HEK293 (cell line): ENCODE data around the gene LSP1.

ENCODE experiments used
- CTCF ChIA-PET: fragments of 350-600 bp; formaldehyde crosslinking; extraction: SDS; loops from one replicate; lab custom pipeline; 2021; ENCODE audit warnings: antibody characterized with exemption; lab: Yijun Ruan, JAX
- POLR2A ChIA-PET: fragments of 300-600 bp; formaldehyde crosslinking; extraction: SDS; loops from one replicate; lab custom pipeline; 2020; ENCODE audit warnings: antibody characterized with exemption, inconsistent platforms; lab: Yijun Ruan, JAX
- H3K27ac ChIP-seq: fragments of 200-500 bp; sonication (Bioruptor generic); 2 replicates; pipeline ENCODE4 v1.5.1; 2014; ENCODE audit warnings: low read depth, low read length, control low read depth, inconsistent platforms; ENCODE audit errors: extremely low read depth
- H3K36me3 ChIP-seq, 2 experiments: fragments of 200-500 bp in 1 of 2; sonication (Bioruptor generic) in 1 of 2; 1 replicate in 1 of 2; 2 replicates in 1 of 2; pipeline ENCODE4 v1.5.1; 2014 to 2017; ENCODE audit warnings: inconsistent platforms in 2 of 2, low read length in 2 of 2; ENCODE audit not compliant: control insufficient read depth in 2 of 2, insufficient read depth in 1 of 2
- H3K4me1 ChIP-seq: fragments of 200-500 bp; sonication (Bioruptor generic); 2 replicates; pipeline ENCODE4 v1.5.1; 2014; ENCODE audit warnings: mild to moderate bottlenecking, low read length, inconsistent platforms; ENCODE audit not compliant: control insufficient read depth, insufficient read depth
- H3K4me3 ChIP-seq: 2 replicates; pipeline ENCODE4 v1.5.1; 2011; ENCODE audit warnings: low read depth, mild to moderate bottlenecking, control low read depth, low read length, moderate library complexity
- H3K9me3 ChIP-seq: fragments of 200-500 bp; sonication (Bioruptor generic); 2 replicates; pipeline ENCODE4 v1.5.1; 2014; ENCODE audit warnings: low read depth, low read length, inconsistent platforms; ENCODE audit not compliant: control insufficient read depth, insufficient read depth
- BCL11A ChIP-seq: fragments of 450-650 bp; formaldehyde crosslinking; IDR thresholded peaks from 2 replicates; pipeline ENCODE4 v1.5.1; 2016; ENCODE audit warnings: low read depth, missing biosample characterization, missing genetic modification characterization
- ZBTB17 ChIP-seq: fragments of 450-650 bp; formaldehyde crosslinking; IDR thresholded peaks from 2 replicates; pipeline ENCODE4 v1.5.1; 2016; ENCODE audit warnings: missing biosample characterization, missing genetic modification characterization
- ZFP41 ChIP-seq: fragments of 450-650 bp; formaldehyde crosslinking; IDR thresholded peaks from 2 replicates; pipeline ENCODE4 v1.5.1; 2016; ENCODE audit warnings: missing biosample characterization, missing genetic modification characterization, borderline replicate concordance
- ZNF10 ChIP-seq: fragments of 450-650 bp; formaldehyde crosslinking; IDR thresholded peaks from 2 replicates; pipeline ENCODE4 v1.5.1; 2017; ENCODE audit warnings: missing biosample characterization, missing genetic modification characterization
- ZNF394 ChIP-seq: fragments of 450-650 bp; formaldehyde crosslinking; IDR thresholded peaks from 2 replicates; pipeline ENCODE4 v1.5.1; 2016; ENCODE audit warnings: missing biosample characterization, missing genetic modification characterization, mild to moderate bottlenecking, moderate library complexity, borderline replicate concordance
- ZNF48 ChIP-seq: fragments of 450-650 bp; formaldehyde crosslinking; IDR thresholded peaks from 2 replicates; pipeline ENCODE4 v1.5.1; 2016; ENCODE audit warnings: missing biosample characterization, missing genetic modification characterization
- ZNF501 ChIP-seq: fragments of 450-650 bp; formaldehyde crosslinking; IDR thresholded peaks from 2 replicates; pipeline ENCODE4 v1.5.1; 2016; ENCODE audit warnings: missing biosample characterization, missing genetic modification characterization
- ZNF521 ChIP-seq: fragments of 450-650 bp; formaldehyde crosslinking; IDR thresholded peaks from 2 replicates; pipeline ENCODE4 v1.5.1; 2017; ENCODE audit warnings: missing biosample characterization, mild to moderate bottlenecking, missing genetic modification characterization
- ZNF549 ChIP-seq: fragments of 450-650 bp; IDR thresholded peaks from 2 replicates; pipeline ENCODE4 v1.5.1; 2018; ENCODE audit warnings: missing biosample characterization, missing genetic modification characterization, mild to moderate bottlenecking, inconsistent platforms, moderate library complexity
- ZNF555 ChIP-seq: fragments of 450-650 bp; formaldehyde crosslinking; conservative IDR thresholded peaks from 2 replicates; pipeline ENCODE4 v1.5.1; 2017; ENCODE audit warnings: missing biosample characterization, mild to moderate bottlenecking, missing genetic modification characterization, inconsistent platforms
- ZNF560 ChIP-seq: fragments of 450-650 bp; formaldehyde crosslinking; IDR thresholded peaks from 2 replicates; pipeline ENCODE4 v1.5.1; 2017; ENCODE audit warnings: missing biosample characterization, missing genetic modification characterization, borderline replicate concordance
- ZNF660 ChIP-seq: fragments of 450-650 bp; IDR thresholded peaks from 2 replicates; pipeline ENCODE4 v1.5.1; 2018; ENCODE audit warnings: missing biosample characterization, mild to moderate bottlenecking, missing genetic modification characterization
- ZNF776 ChIP-seq: fragments of 450-650 bp; formaldehyde crosslinking; IDR thresholded peaks from 2 replicates; pipeline ENCODE4 v1.5.0; 2017; ENCODE audit warnings: missing biosample characterization, missing genetic modification characterization, borderline replicate concordance
- ZNF777 ChIP-seq: fragments of 450-650 bp; formaldehyde crosslinking; IDR thresholded peaks from 2 replicates; pipeline ENCODE4 v1.5.1; 2017; ENCODE audit warnings: missing biosample characterization, missing genetic modification characterization, borderline replicate concordance
- TF ChIP-seq, protein P1 (sequence below): fragments of 450-650 bp; formaldehyde crosslinking; IDR thresholded peaks from 2 replicates; pipeline ENCODE4 v1.5.1; 2017; ENCODE audit warnings: missing biosample characterization, missing genetic modification characterization
- TF ChIP-seq, protein P2 (sequence below): fragments of 450-650 bp; formaldehyde crosslinking; IDR thresholded peaks from 2 replicates; pipeline ENCODE4 v1.5.1; 2016; ENCODE audit warnings: missing biosample characterization, missing genetic modification characterization
- TF ChIP-seq, protein P3 (sequence below): fragments of 450-650 bp; formaldehyde crosslinking; IDR thresholded peaks from 2 replicates; pipeline ENCODE4 v1.5.0; 2017; ENCODE audit warnings: missing biosample characterization, missing genetic modification characterization, borderline replicate concordance
- TF ChIP-seq, protein P4 (sequence below): fragments of 450-650 bp; formaldehyde crosslinking; IDR thresholded peaks from 2 replicates; pipeline ENCODE4 v1.5.1; 2016; ENCODE audit warnings: missing biosample characterization, missing genetic modification characterization

Gene LSP1

DNA sequence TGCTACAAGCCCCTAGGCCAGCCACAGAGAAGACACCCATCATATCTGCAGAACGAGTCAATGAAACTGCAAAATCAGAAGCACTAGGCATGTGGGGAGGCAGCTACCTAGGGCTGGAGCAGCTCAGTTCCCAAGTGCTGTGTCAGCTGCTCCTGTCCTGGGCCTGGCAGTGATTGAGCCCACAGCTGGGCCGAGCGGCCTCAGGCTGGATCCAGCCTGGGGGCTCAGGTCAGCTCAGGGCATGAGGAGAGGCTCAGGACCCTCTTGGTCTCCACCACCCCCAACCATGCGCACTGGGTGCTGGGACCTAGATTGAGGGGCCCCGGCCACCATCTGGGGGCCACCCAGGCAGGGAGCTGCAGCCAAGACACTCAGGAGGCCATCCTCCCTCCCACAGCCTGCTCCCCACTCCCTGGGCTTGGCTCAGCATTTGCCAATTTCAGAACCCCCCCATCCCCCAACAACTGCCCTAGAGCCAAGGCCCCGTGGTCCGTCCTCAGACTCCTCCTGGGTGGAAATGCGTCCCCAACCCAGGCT is 64.2 kb downstream of the LSP1 start:
- Histone ChIP-seq H3K4me3 (no peak overlapping the region), H3K27ac (no peak overlapping the region), H3K4me1 (no peaks in the 10 kb centered on the region), H3K36me3 (no peaks in the 10 kb centered on the region), H3K9me3 (no peaks in the 10 kb centered on the region)
- CTCF ChIA-PET: interaction anchor here (0.7 to 0.9 kb wide), 2 partner anchors 25 to 34 kb away, joined by 3 to 4 read pairs; no protein-coding TSS in a partner anchor
- POLR2A ChIA-PET: no interaction called here
- no peak for TF ChIP-seq ZNF555 (tag by site-specific recombination)
- no peak for TF ChIP-seq ZNF776 (tag by site-specific recombination)
- TF ChIP-seq, protein P1, sequence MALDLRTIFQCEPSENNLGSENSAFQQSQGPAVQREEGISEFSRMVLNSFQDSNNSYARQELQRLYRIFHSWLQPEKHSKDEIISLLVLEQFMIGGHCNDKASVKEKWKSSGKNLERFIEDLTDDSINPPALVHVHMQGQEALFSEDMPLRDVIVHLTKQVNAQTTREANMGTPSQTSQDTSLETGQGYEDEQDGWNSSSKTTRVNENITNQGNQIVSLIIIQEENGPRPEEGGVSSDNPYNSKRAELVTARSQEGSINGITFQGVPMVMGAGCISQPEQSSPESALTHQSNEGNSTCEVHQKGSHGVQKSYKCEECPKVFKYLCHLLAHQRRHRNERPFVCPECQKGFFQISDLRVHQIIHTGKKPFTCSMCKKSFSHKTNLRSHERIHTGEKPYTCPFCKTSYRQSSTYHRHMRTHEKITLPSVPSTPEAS (tag by site-specific recombination): no peak
- TF ChIP-seq ZNF660 (tag by site-specific recombination): no peak
- TF ChIP-seq ZNF10: no peak
- no peak for TF ChIP-seq ZNF549 (tag by site-specific recombination)
- TF ChIP-seq ZNF394 (tag by site-specific recombination): no peak
- no peak for TF ChIP-seq BCL11A
- TF ChIP-seq ZNF560 (tag by site-specific recombination): no peak
- TF ChIP-seq ZBTB17 (tag by site-specific recombination): no peak
- TF ChIP-seq, protein P2, sequence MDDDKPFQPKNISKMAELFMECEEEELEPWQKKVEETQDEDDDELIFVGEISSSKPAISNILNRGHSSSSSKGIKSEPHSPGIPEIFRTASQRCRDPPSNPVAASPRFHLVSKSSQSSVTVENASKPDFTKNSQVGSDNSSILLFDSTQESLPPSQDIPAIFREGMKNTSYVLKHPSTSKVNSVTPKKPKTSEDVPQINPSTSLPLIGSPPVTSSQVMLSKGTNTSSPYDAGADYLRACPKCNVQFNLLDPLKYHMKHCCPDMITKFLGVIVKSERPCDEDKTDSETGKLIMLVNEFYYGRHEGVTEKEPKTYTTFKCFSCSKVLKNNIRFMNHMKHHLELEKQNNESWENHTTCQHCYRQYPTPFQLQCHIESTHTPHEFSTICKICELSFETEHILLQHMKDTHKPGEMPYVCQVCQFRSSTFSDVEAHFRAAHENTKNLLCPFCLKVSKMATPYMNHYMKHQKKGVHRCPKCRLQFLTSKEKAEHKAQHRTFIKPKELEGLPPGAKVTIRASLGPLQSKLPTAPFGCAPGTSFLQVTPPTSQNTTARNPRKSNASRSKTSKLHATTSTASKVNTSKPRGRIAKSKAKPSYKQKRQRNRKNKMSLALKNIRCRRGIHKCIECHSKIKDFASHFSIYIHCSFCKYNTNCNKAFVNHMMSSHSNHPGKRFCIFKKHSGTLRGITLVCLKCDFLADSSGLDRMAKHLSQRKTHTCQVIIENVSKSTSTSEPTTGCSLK (tag by site-specific recombination): no peak
- TF ChIP-seq ZNF521 (tag by site-specific recombination): no peak
- no peak for TF ChIP-seq ZNF48 (tag by site-specific recombination)
- TF ChIP-seq ZNF501: no peak
- TF ChIP-seq, protein P3, sequence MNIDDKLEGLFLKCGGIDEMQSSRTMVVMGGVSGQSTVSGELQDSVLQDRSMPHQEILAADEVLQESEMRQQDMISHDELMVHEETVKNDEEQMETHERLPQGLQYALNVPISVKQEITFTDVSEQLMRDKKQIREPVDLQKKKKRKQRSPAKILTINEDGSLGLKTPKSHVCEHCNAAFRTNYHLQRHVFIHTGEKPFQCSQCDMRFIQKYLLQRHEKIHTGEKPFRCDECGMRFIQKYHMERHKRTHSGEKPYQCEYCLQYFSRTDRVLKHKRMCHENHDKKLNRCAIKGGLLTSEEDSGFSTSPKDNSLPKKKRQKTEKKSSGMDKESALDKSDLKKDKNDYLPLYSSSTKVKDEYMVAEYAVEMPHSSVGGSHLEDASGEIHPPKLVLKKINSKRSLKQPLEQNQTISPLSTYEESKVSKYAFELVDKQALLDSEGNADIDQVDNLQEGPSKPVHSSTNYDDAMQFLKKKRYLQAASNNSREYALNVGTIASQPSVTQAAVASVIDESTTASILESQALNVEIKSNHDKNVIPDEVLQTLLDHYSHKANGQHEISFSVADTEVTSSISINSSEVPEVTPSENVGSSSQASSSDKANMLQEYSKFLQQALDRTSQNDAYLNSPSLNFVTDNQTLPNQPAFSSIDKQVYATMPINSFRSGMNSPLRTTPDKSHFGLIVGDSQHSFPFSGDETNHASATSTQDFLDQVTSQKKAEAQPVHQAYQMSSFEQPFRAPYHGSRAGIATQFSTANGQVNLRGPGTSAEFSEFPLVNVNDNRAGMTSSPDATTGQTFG (tag by site-specific recombination): no peak

DNA sequence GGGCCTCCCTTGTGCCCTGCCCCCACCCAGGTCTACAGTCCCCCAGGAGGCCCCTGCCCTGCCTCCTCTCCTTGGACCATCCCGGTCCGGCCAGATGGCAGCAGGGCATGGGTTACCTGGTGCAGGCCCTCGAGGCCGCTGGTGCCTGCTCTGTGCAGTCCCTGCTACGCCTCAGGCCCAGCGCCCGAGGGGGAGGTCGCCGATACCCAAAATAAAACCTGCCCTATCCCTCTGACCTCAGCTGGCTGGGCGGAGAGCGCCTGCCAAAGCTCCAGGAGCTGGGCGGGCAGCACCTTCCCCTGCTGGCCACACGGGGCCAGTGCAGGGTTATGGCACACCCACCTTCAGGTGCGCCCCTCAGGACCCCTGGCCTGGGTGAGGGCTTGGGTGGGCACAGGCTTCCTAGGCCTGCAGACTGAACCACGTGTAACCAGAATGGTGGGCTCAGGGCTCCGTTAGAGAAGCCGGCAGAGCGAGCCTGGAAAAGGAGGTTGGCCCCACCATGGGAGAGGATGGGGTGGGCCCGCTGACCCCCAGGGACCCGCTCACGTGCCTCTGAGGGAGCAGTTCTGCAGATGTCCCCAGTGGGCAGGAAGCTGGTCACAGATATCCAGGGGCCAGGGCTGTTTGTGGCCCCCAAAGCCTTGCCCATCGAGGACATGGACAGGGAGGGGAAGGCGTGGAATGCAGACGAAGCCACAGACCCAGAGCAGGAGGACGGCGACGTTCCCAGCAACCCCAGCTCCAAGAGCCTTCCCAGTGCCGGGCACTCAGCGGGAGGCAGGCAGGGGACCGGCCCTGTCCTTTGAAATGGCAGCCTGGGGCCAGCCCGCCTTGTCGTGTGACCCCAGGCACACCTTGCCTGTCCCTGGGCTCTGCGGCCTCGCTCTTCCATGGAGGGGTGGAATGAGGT is 64.9 kb downstream of the LSP1 start:
- no peaks in the 10 kb centered on the region for H3K9me3 ChIP-seq
- H3K4me1 ChIP-seq: no peaks in the 10 kb centered on the region
- no peaks in the 10 kb centered on the region for H3K36me3 ChIP-seq
- ChIA-PET CTCF (interaction anchor here (0.6 to 0.9 kb wide), 2 partner anchors 18 to 35 kb away, joined by 3 to 4 read pairs; no protein-coding TSS in a partner anchor), POLR2A (no interaction called here)
- H3K27ac ChIP-seq: no peak overlapping the region
- H3K4me3 ChIP-seq: no peak overlapping the region
- TF ChIP-seq, protein P2 (tag by site-specific recombination): no peak
- TF ChIP-seq ZNF777 (tag by site-specific recombination): no peak
- TF ChIP-seq, protein P4, sequence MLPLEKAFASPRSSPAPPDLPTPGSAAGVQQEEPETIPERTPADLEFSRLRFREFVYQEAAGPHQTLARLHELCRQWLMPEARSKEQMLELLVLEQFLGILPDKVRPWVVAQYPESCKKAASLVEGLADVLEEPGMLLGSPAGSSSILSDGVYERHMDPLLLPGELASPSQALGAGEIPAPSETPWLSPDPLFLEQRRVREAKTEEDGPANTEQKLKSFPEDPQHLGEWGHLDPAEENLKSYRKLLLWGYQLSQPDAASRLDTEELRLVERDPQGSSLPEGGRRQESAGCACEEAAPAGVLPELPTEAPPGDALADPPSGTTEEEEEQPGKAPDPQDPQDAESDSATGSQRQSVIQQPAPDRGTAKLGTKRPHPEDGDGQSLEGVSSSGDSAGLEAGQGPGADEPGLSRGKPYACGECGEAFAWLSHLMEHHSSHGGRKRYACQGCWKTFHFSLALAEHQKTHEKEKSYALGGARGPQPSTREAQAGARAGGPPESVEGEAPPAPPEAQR (tag by site-specific recombination): no peak
- TF ChIP-seq ZFP41 (tag by site-specific recombination): no peak
- no peak for TF ChIP-seq ZNF549 (tag by site-specific recombination)
